GM12878 (cell line): ENCODE results near the gene TYSND1.

Experiments
- BHLHE40 ChIP-seq, 2 experiments: fragments of 450-650 bp in 1 of 2; IDR thresholded peaks; 2 replicates each; pipeline ENCODE4 v1.6.1; 2011 to 2017; ENCODE audit warnings: low read depth in 2 of 2, borderline replicate concordance in 1 of 2, improper control_type of control experiment in 1 of 2, low read length in 1 of 2, mild to moderate bottlenecking in 1 of 2
- CTCF ChIP-seq, 3 experiments: IDR thresholded peaks in 2 of 3; conservative IDR thresholded peaks in 1 of 3; 2 replicates each; pipeline ENCODE4 v1.5.1; 2011; ENCODE audit warnings: low read depth in 3 of 3, low read length in 3 of 3, mild to moderate bottlenecking in 3 of 3, control low read depth in 2 of 3, moderate library complexity in 2 of 3, inconsistent platforms in 1 of 3, mixed read lengths in 1 of 3; ENCODE audit not compliant: control insufficient read depth in 2 of 3, insufficient read depth in 1 of 3; ENCODE audit errors: extremely low read depth in 1 of 3
- ETV6 ChIP-seq, 2 experiments: fragments of 450-650 bp in 1 of 2; IDR thresholded peaks in 1 of 2; conservative IDR thresholded peaks in 1 of 2; 2 replicates each; pipeline ENCODE4 v1.6.1; 2014; ENCODE audit warnings: antibody characterized with exemption in 1 of 2, borderline replicate concordance in 1 of 2, low read depth in 1 of 2, mild to moderate bottlenecking in 1 of 2, moderate library complexity in 1 of 2
- EZH2 ChIP-seq: IDR thresholded peaks from 2 replicates; pipeline ENCODE4 v1.6.1; 2012; ENCODE audit warnings: low read depth, mild to moderate bottlenecking, control low read depth, inconsistent platforms, low read length, borderline replicate concordance; ENCODE audit not compliant: control insufficient read depth
- NR2C1 ChIP-seq: fragments of 450-650 bp; IDR thresholded peaks from 2 replicates; pipeline ENCODE4 v1.6.1; 2017; ENCODE audit warnings: antibody characterized with exemption, mild to moderate bottlenecking, moderate library complexity
- RAD21 ChIP-seq: IDR thresholded peaks from 2 replicates; pipeline ENCODE4 v1.6.1; 2011; ENCODE audit warnings: mild to moderate bottlenecking, low read depth, low read length, moderate library complexity; ENCODE audit not compliant: insufficient read depth
- SMC3 ChIP-seq: IDR thresholded peaks from 2 replicates; pipeline ENCODE4 v1.6.1; 2011; ENCODE audit warnings: low read length, improper control_type of control experiment, borderline replicate concordance
- SPI1 ChIP-seq: IDR thresholded peaks from 2 replicates; pipeline ENCODE4 v1.6.1; 2011; ENCODE audit warnings: low read depth, mild to moderate bottlenecking, low read length, moderate library complexity, borderline replicate concordance; ENCODE audit not compliant: insufficient read depth

GRCh38 chr10:70158113-70158512, 11.6 kb upstream of the TYSND1 start:
- no peak for TF ChIP-seq EZH2
- TF ChIP-seq RAD21, result no peak
- no peak for TF ChIP-seq BHLHE40 (IDR thresholded peaks at IDR 0.05; ENCODE audit: borderline replicate concordance in 1 of 2, low read depth in 2 of 2, low read length in 1 of 2)
- TF ChIP-seq CTCF (IDR thresholded peaks at IDR 0.05 in 2 of 3, conservative IDR thresholded peaks at IDR 0.05 in 1 of 3; ENCODE audit: control insufficient read depth in 2 of 3, extremely low read depth in 1 of 3, insufficient read depth in 1 of 3, low read depth in 3 of 3, low read length in 3 of 3), result no peak
- TF ChIP-seq NR2C1, result no peak
- TF ChIP-seq ETV6 (conservative IDR thresholded peaks at IDR 0.05 in 1 of 2, IDR thresholded peaks at IDR 0.05 in 1 of 2; ENCODE audit: borderline replicate concordance in 1 of 2, low read depth in 1 of 2), result no peak
- no peak for TF ChIP-seq SMC3
- no peak for TF ChIP-seq SPI1
